HCT116 (cell line): ENCODE measurements around the gene ADNP2. TPM values are rescaled to one million over a fixed set of nuclear protein-coding genes. Genes with fewer than 3 reads are reported as not detected.

Source experiments
- ATAC-seq: fragments of 200-7000 bp; cut with Tn5 transposase; 2 replicates; pipeline ENCODE4 v1.9.1; 2020; ENCODE audit warnings: mild to moderate bottlenecking, moderate library complexity
- BruUV-seq: library from RNA; stranded (reverse); fragments of 400-500 nt; replicated peaks from 2 replicates; lab custom pipeline; 2021; lab: Mats Ljungman, UMichigan
- CTCF ChIA-PET: fragments of 300-600 bp; sonication (Branson Sonifier 250); formaldehyde crosslinking; loops from one replicate; lab custom pipeline; 2021; ENCODE audit warnings: antibody characterized with exemption; lab: Charles Lee
- POLR2A ChIA-PET: fragments of 300-600, 350-600 bp; sonication (Branson Sonifier 250); formaldehyde crosslinking; loops from one replicate; lab custom pipeline; 2021; ENCODE audit warnings: antibody characterized with exemption; lab: Charles Lee
- RAD21 ChIA-PET, 2 experiments: fragments of 300-600 bp; sonication (Branson Sonifier 250); formaldehyde crosslinking; loops; one replicate each; lab custom pipeline; 2023; ENCODE audit warnings: low total read pairs in 2 of 2; ENCODE audit not compliant: uncharacterized antibody in 2 of 2, unreplicated experiment in 2 of 2, low non-redundant PET in 1 of 2; lab: Charles Lee
- DNase-seq: peaks from one replicate; pipeline ENCODE4 v3.0.0-alpha.2; 2010; ENCODE audit warnings: low read depth, low spot score
- H2AFZ ChIP-seq: fragments of 200-600 bp; shearing (Covaris generic), sonication (generic); 2 replicates; pipeline ENCODE4 v1.6.1; 2017; ENCODE audit warnings: low read depth, mixed run types, mixed read lengths, antibody characterized with exemption, low read length; ENCODE audit not compliant: poor library complexity, severe bottlenecking
- H3K27ac ChIP-seq: 2 replicates; pipeline ENCODE4 v1.5.1; 2012; ENCODE audit warnings: low read depth, low read length
- H3K27me3 ChIP-seq: fragments of 200-600 bp; sonication (generic); 2 replicates; pipeline ENCODE4 v1.6.1; 2016; ENCODE audit warnings: mixed run types, low read length, mixed read lengths; ENCODE audit not compliant: insufficient read depth
- H3K36me3 ChIP-seq, 2 experiments: fragments of 200-500 bp in 1 of 2; fragments of 200-600 bp in 1 of 2; sonication (Bioruptor generic) in 1 of 2; sonication (generic) in 1 of 2; 2 replicates each; pipeline versions ENCODE4 v1.5.1 to v1.6.1; 2014 to 2016; ENCODE audit warnings: low read length in 2 of 2, inconsistent platforms in 1 of 2, mixed read lengths in 1 of 2, mixed run types in 1 of 2; ENCODE audit not compliant: insufficient read depth in 2 of 2, control insufficient read depth in 1 of 2
- H3K4me1 ChIP-seq, 2 experiments: fragments of 200-600 bp in 1 of 2; sonication (generic) in 1 of 2; 2 replicates each; pipeline versions ENCODE4 v1.5.1 to v1.6.1; 2012 to 2017; ENCODE audit warnings: low read length in 2 of 2, inconsistent platforms in 1 of 2, mild to moderate bottlenecking in 1 of 2, mixed read lengths in 1 of 2, mixed run types in 1 of 2, moderate library complexity in 1 of 2; ENCODE audit not compliant: insufficient read depth in 2 of 2, control insufficient read depth in 1 of 2
- H3K4me2 ChIP-seq: fragments of 200-600 bp; sonication (generic); 2 replicates; pipeline ENCODE4 v1.6.1; 2017; ENCODE audit warnings: mixed run types, low read length, mixed read lengths
- H3K4me3 ChIP-seq, 2 experiments: fragments of 200-600 bp in 1 of 2; sonication (generic) in 1 of 2; replicated peaks in 1 of 2; 2 replicates each; pipeline ENCODE4 v1.5.1; 2011 to 2016; ENCODE audit warnings: low read length in 2 of 2, control low read depth in 1 of 2, low read depth in 1 of 2, mild to moderate bottlenecking in 1 of 2, mixed read lengths in 1 of 2, mixed run types in 1 of 2
- H3K79me2 ChIP-seq: fragments of 200-600 bp; sonication (generic); 2 replicates; pipeline ENCODE4 v1.6.1; 2017; ENCODE audit warnings: mild to moderate bottlenecking, mixed run types, low read length, moderate library complexity, mixed read lengths; ENCODE audit not compliant: insufficient read depth
- H3K9ac ChIP-seq: fragments of 200-600 bp; sonication (generic); 2 replicates; pipeline ENCODE4 v1.6.1; 2016; ENCODE audit warnings: low read length, mixed read lengths
- H3K9me2 ChIP-seq: fragments of 200-600 bp; sonication (generic), shearing (Covaris generic); 2 replicates; pipeline ENCODE4 v1.6.1; 2017; ENCODE audit warnings: mixed run types, mild to moderate bottlenecking, moderate library complexity; ENCODE audit not compliant: insufficient read depth
- H3K9me3 ChIP-seq, 2 experiments: fragments of 200-500 bp in 1 of 2; fragments of 200-600 bp in 1 of 2; sonication (Bioruptor generic) in 1 of 2; sonication (generic) in 1 of 2; 2 replicates each; pipeline ENCODE4 v1.6.1; 2014 to 2017; ENCODE audit warnings: low read length in 2 of 2, mixed read lengths in 2 of 2, inconsistent platforms in 1 of 2, low read depth in 1 of 2, mild to moderate bottlenecking in 1 of 2, mixed run types in 1 of 2, moderate library complexity in 1 of 2; ENCODE audit not compliant: control insufficient read depth in 1 of 2, insufficient read depth in 1 of 2
- H4K20me1 ChIP-seq: fragments of 200-600 bp; sonication (generic), shearing (Covaris generic); 2 replicates; pipeline ENCODE4 v1.6.1; 2017; ENCODE audit warnings: mixed run types, mild to moderate bottlenecking, moderate library complexity; ENCODE audit not compliant: insufficient read depth
- ATF3 ChIP-seq: IDR thresholded peaks from 2 replicates; pipeline ENCODE4 v1.6.1; 2012
- CBX3 ChIP-seq: IDR thresholded peaks from 2 replicates; pipeline ENCODE4 v1.6.1; 2012; ENCODE audit warnings: low read depth
- CEBPB ChIP-seq: IDR thresholded peaks from 2 replicates; pipeline ENCODE4 v1.6.1; 2012; ENCODE audit warnings: low read depth
- ELF1 ChIP-seq: IDR thresholded peaks from 2 replicates; pipeline ENCODE4 v1.6.1; 2012; ENCODE audit warnings: low read depth, borderline replicate concordance
- EZH2 ChIP-seq: fragments of 200-600 bp; sonication (generic); IDR thresholded peaks from 2 replicates; pipeline ENCODE4 v1.6.1; 2017; ENCODE audit warnings: antibody characterized with exemption, mixed run types
- EZH2phosphoT487 ChIP-seq: fragments of 200-600 bp; IDR thresholded peaks from 2 replicates; pipeline ENCODE4 v1.6.1; 2018; ENCODE audit warnings: antibody characterized with exemption, borderline replicate concordance
- JUND ChIP-seq: IDR thresholded peaks from 2 replicates; pipeline ENCODE4 v1.6.1; 2012
- MAX ChIP-seq: IDR thresholded peaks from 2 replicates; pipeline ENCODE4 v1.6.1; 2012
- POLR2A ChIP-seq: IDR thresholded peaks from 2 replicates; pipeline ENCODE4 v1.7.0; 2011; ENCODE audit warnings: borderline replicate concordance; ENCODE audit not compliant: insufficient read depth, insufficient read length; ENCODE audit errors: extremely low read depth
- RAD21 ChIP-seq: IDR thresholded peaks from 2 replicates; pipeline ENCODE4 v1.6.1; 2012; ENCODE audit warnings: low read depth, mild to moderate bottlenecking
- REST ChIP-seq: IDR thresholded peaks from 2 replicates; pipeline ENCODE4 v1.6.1; 2012; ENCODE audit warnings: low read depth
- SP1 ChIP-seq: IDR thresholded peaks from 2 replicates; pipeline ENCODE4 v1.6.1; 2012; ENCODE audit warnings: low read depth
- SRF ChIP-seq: IDR thresholded peaks from 2 replicates; pipeline ENCODE4 v1.6.1; 2012; ENCODE audit warnings: low read depth
- YY1 ChIP-seq: IDR thresholded peaks from 2 replicates; pipeline ENCODE4 v1.6.1; 2011; ENCODE audit warnings: low read length, low read depth, moderate library complexity, mild to moderate bottlenecking; ENCODE audit not compliant: insufficient replicate concordance; ENCODE audit errors: extremely low read depth
- ZBTB33 ChIP-seq: IDR thresholded peaks from 2 replicates; pipeline ENCODE4 v1.6.1; 2011; ENCODE audit warnings: mild to moderate bottlenecking, low read length, moderate library complexity; ENCODE audit not compliant: insufficient replicate concordance; ENCODE audit errors: extremely low read depth
- ZFX ChIP-seq: fragments of 450-650 bp; IDR thresholded peaks from 2 replicates; pipeline ENCODE4 v1.6.1; 2017
- intact Hi-C: fragments of 100-400 bp; cut with micrococcal nuclease; formaldehyde crosslinking; loops from 2 replicates; pipeline ENCODE4 v1.10.0; 2022
- total RNA-seq: library from RNA; stranded (reverse); gene quantifications from one replicate; pipeline ENCODE4 v1.2.1, GENCODE V29; 2021; ENCODE audit not compliant: unreplicated experiment

ADNP2 gene
- total RNA-seq, 1 experiment from 2014 or later: 45.4 TPM

GRCh38 chr18:80097201-80097600, 11.9 kb upstream of the ADNP2 start:
- Histone ChIP-seq H3K27ac (no peak overlapping the region), H2AFZ (no peak overlapping the region), H3K9me2 (no peaks in the 10 kb centered on the region), H3K9me3 (no peaks in the 10 kb centered on the region), H3K9ac (no peak overlapping the region), H3K4me2 (no peak overlapping the region), H3K4me1 (no peaks in the 10 kb centered on the region), H3K36me3 (no peaks in the 10 kb centered on the region), H4K20me1 (no peaks in the 10 kb centered on the region), H3K4me3 (no peak overlapping the region), H3K79me2 (no peaks in the 10 kb centered on the region), H3K27me3 (no peaks in the 10 kb centered on the region)
- RAD21 ChIA-PET: no interaction called here
- CTCF ChIA-PET: no interaction called here
- intact Hi-C loops: no loop called here
- BruUV-seq: no TSS peak
- DNase-seq (no peak), ATAC-seq (no peak)
- POLR2A ChIA-PET: no interaction called here
- TF ChIP-seq JUND: no peak
- TF ChIP-seq MAX: no peak
- TF ChIP-seq CEBPB: no peak
- no peak for TF ChIP-seq ELF1
- TF ChIP-seq CBX3: no peak
- no peak for TF ChIP-seq YY1
- TF ChIP-seq EZH2phosphoT487: no peak
- TF ChIP-seq POLR2A: no peak
- TF ChIP-seq EZH2: no peak

GRCh38 chr18:80103231-80103630, 5.8 kb upstream of the ADNP2 start:
- ChIA-PET CTCF (no interaction called here), RAD21 (no interaction called here), POLR2A (no interaction called here)
- H3K9ac ChIP-seq: no peak overlapping the region
- H3K27ac ChIP-seq: no peak overlapping the region
- H3K4me3 ChIP-seq: no peak overlapping the region
- H3K79me2 ChIP-seq: no peaks in the 10 kb centered on the region
- no peak overlapping the region for H2AFZ ChIP-seq
- H3K36me3 ChIP-seq: no peaks in the 10 kb centered on the region
- no peaks in the 10 kb centered on the region for H3K9me3 ChIP-seq
- H4K20me1 ChIP-seq: no peaks in the 10 kb centered on the region
- H3K27me3 ChIP-seq: no peaks in the 10 kb centered on the region
- no peak for DNase-seq
- no TSS peak for BruUV-seq
- ATAC-seq: no peak
- H3K9me2 ChIP-seq: no peaks in the 10 kb centered on the region
- H3K4me1 ChIP-seq: no peaks in the 10 kb centered on the region
- H3K4me2 ChIP-seq: no peak overlapping the region
- TF ChIP-seq SP1 (no peak), SRF (no peak), ZBTB33 (no peak), ELF1 (no peak), REST (no peak), ZFX (no peak), YY1 (no peak), CBX3 (no peak), POLR2A (no peak), RAD21 (no peak), ATF3 (no peak)
- TF ChIP-seq, all 23 proteins: peak for 0
- intact Hi-C loops: no loop called here
